Vagina (tissue), 2 donors: ENCODE data around the gene CRLF1. TPM values are rescaled to one million over a fixed set of nuclear protein-coding genes. Genes with fewer than 3 reads are reported as not detected.

Source experiments
- DNase-seq, 2 donors: peaks; one replicate each; pipeline ENCODE4 v3.0.0-alpha.2; 2017; ENCODE audit errors: extremely low spot score in 2 of 2
- H3K27ac ChIP-seq: fragments of 200-600 bp; sonication (generic); one replicate; pipeline ENCODE4 v1.5.1; 2019
- H3K27me3 ChIP-seq: fragments of 200-600 bp; sonication (generic); one replicate; pipeline ENCODE4 v1.5.1; 2019
- H3K36me3 ChIP-seq, 2 donors: fragments of 200-600 bp; sonication (generic); one replicate each; pipeline ENCODE4 v1.5.1; 2017 to 2019
- H3K4me1 ChIP-seq: fragments of 200-600 bp; sonication (generic); one replicate; pipeline ENCODE4 v1.5.1; 2019
- H3K4me3 ChIP-seq, 2 donors: fragments of 200-600 bp; sonication (generic); 1 replicate in 1 of 2; 2 replicates in 1 of 2; pipeline ENCODE4 v1.5.1; 2016 to 2019
- H3K9me3 ChIP-seq: fragments of 200-600 bp; sonication (generic); one replicate; pipeline ENCODE4 v1.5.1; 2019
- POLR2A ChIP-seq, 2 donors: fragments of 450-650 bp; IDR thresholded peaks; one replicate each; pipeline ENCODE4 v1.6.1; 2017; ENCODE audit warnings: antibody characterized with exemption in 2 of 2, mild to moderate bottlenecking in 2 of 2, moderate library complexity in 2 of 2
- POLR2AphosphoS5 ChIP-seq, 2 donors: sonication (generic); formaldehyde crosslinking; IDR thresholded peaks; one replicate each; pipeline ENCODE4 v1.9.0; 2017; ENCODE audit warnings: antibody characterized with exemption in 2 of 2, mild to moderate bottlenecking in 2 of 2, low read depth in 1 of 2; ENCODE audit not compliant: insufficient read depth in 1 of 2
- intact Hi-C: fragments of 100-400 bp; cut with DNase I; formaldehyde crosslinking; loops from one replicate; pipeline ENCODE4 v1.15.1; 2023
- total RNA-seq: library from RNA; depleted of rRNA; stranded (reverse); fragments of >200 nt; gene quantifications from one replicate; pipeline ENCODE4 v1.2.3, GENCODE V29; 2016
- TF ChIP-seq, protein P1 (sequence below), 3 experiments: fragments of 450-650 bp in 2 of 3; fragments of 200-600 bp in 1 of 3; sonication (generic) in 1 of 3; IDR thresholded peaks; one replicate each; pipeline ENCODE4 v1.5.1; 2017 to 2019; ENCODE audit warnings: antibody characterized with exemption in 3 of 3, mild to moderate bottlenecking in 2 of 3, moderate library complexity in 2 of 3

The CRLF1 gene
- total RNA-seq, 1 donor from 2014 or later: 15.2 TPM

DNA sequence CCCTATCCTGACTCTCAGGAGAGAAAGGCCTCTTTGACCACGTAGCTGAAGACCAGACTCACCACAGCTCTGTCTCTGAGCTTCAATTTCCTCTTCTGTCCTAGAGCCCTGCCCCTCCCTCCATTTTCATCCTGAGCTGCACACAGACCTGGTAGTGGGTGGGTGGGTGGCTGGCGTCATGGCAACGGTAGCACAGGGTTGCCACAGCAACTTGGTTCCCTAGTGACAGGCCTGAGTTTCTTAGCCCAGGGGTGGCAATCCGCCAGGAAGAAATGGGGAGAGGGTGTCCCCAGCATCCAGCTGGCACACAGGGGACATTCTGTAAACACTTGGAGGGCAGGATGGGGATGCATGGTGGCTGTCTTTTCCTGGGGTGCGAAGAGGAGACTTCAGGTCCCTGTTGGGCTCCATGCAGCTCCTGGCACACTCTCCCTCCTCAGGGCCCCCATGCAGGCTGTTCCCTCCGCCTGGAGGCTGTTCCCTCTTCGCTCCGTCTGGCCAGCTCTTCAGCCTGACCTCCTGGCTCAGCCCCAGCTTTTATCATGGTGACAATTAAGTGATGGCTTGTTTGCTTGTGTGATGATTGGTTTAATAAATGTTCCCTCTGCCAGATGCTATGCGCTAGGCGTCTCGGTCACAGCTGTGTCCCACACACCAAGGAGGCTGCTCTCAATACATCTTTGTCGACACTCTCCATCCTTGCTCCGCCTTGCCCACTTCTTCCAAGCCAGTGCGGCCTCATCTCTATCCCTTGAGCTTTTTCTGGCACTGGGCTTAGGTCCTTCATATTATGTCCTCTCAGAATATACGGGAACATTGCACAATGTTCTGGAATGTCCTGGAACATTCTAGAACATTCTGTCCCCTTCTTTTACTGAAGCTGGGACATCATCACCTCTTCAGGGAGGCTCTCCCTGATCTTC is 22.8 kb upstream of the CRLF1 start:
- Histone ChIP-seq H3K27me3 (no peaks in the 10 kb centered on the region), H3K36me3 (no peaks in the 10 kb centered on the region), H3K4me3 (no peak overlapping the region), H3K4me1 (no peaks in the 10 kb centered on the region), H3K27ac (no peak overlapping the region), H3K9me3 (no peaks in the 10 kb centered on the region)
- intact Hi-C loops: no loop called here
- no peak for DNase-seq
- TF ChIP-seq POLR2A (IDR thresholded peaks at IDR 0.05) (no peak), POLR2AphosphoS5 (IDR thresholded peaks at IDR 0.05; ENCODE audit: insufficient read depth in 1 of 2, low read depth in 1 of 2) (peak in 1 of 2 donors; percentile 92)

DNA sequence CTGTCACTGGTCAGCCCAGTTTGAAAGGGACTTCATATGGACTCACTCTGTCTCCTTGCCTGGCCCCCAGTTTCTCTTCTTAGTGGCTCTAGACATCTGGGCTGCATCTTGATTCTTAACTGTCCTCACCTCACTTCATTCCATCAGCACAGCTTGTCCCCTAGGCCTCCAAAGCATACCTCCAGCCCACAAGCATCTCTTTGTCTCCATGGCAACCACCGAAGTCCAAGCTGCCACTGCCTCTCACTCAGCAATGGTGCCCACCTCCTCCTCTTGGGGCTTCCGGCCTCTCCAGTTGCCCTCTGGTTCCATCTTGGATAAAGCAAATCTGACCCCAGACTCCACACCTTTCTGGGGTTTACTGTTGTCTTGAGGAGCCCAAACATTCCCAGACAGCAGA is 20.3 kb upstream of the CRLF1 start:
- intact Hi-C loops: no loop called here
- no peaks in the 10 kb centered on the region for H3K4me1 ChIP-seq
- DNase-seq: no peak
- H3K36me3 ChIP-seq: no peaks in the 10 kb centered on the region
- no peak overlapping the region for H3K27ac ChIP-seq
- no peaks in the 10 kb centered on the region for H3K27me3 ChIP-seq
- no peaks in the 10 kb centered on the region for H3K9me3 ChIP-seq
- TF ChIP-seq, protein P1, sequence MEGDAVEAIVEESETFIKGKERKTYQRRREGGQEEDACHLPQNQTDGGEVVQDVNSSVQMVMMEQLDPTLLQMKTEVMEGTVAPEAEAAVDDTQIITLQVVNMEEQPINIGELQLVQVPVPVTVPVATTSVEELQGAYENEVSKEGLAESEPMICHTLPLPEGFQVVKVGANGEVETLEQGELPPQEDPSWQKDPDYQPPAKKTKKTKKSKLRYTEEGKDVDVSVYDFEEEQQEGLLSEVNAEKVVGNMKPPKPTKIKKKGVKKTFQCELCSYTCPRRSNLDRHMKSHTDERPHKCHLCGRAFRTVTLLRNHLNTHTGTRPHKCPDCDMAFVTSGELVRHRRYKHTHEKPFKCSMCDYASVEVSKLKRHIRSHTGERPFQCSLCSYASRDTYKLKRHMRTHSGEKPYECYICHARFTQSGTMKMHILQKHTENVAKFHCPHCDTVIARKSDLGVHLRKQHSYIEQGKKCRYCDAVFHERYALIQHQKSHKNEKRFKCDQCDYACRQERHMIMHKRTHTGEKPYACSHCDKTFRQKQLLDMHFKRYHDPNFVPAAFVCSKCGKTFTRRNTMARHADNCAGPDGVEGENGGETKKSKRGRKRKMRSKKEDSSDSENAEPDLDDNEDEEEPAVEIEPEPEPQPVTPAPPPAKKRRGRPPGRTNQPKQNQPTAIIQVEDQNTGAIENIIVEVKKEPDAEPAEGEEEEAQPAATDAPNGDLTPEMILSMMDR (IDR thresholded peaks at IDR 0.05): no peak
- no peak for TF ChIP-seq POLR2A (IDR thresholded peaks at IDR 0.05)
- no peak for TF ChIP-seq POLR2AphosphoS5 (IDR thresholded peaks at IDR 0.05; ENCODE audit: insufficient read depth in 1 of 2, low read depth in 1 of 2)
- no peak overlapping the region for H3K4me3 ChIP-seq

DNA sequence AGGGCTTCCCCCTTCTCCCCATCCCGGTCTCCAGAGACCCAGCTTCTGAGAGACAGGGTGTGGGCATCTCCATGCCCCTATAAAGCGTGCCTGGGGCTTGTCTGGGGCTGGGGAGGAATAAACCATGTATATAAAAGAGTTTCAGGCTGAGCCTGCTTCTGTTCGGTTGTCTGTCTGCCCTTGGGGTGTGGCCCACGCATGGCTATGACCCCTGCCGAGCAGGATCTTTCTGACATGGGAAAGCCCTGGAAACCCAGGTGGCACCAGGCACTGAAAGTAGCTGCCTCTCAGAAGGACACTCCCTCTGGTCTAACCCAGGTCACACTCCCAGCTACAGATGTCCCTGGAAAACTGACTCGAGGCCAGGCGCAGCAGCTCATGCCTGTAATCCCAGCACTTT is 14.3 kb upstream of the CRLF1 start:
- TF ChIP-seq POLR2A (IDR thresholded peaks at IDR 0.05): no peak
- TF ChIP-seq, protein P1 (IDR thresholded peaks at IDR 0.05): no peak
- Histone ChIP-seq H3K4me3 (no peak overlapping the region), H3K9me3 (no peaks in the 10 kb centered on the region), H3K27me3 (no peaks in the 10 kb centered on the region), H3K36me3 (no peaks in the 10 kb centered on the region), H3K4me1 (no peaks in the 10 kb centered on the region), H3K27ac (no peak overlapping the region)
- no peak for DNase-seq
- intact Hi-C loops: no loop called here

DNA sequence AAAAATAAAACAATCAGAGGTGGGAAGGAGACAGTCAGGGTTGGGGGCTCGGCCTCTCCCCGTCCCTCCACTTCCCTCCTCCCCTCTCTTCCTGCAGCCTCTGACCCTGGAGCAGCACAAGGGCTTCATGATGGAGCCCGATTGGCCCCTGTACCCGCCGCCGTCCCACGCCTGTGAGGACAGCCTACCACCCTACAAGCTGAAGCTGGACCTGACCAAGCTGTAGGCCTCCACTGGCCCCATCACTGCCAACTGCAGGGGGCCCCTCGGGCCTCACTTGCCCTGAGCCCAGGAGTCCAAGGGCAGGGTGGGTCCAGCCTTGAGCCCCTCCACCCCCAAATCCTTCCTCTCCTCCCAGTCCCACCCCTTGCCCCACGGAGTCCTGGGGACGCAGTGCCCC is 13.7 kb upstream of the CRLF1 start:
- Histone ChIP-seq H3K4me3 (no peak overlapping the region), H3K27ac (no peak overlapping the region), H3K27me3 (no peaks in the 10 kb centered on the region), H3K4me1 (no peaks in the 10 kb centered on the region), H3K36me3 (no peaks in the 10 kb centered on the region), H3K9me3 (no peaks in the 10 kb centered on the region)
- TF ChIP-seq, protein P1 (IDR thresholded peaks at IDR 0.05): no peak
- TF ChIP-seq POLR2A (IDR thresholded peaks at IDR 0.05) (no peak), POLR2AphosphoS5 (IDR thresholded peaks at IDR 0.05; ENCODE audit: insufficient read depth in 1 of 2, low read depth in 1 of 2) (no peak)
- no peak for DNase-seq
- intact Hi-C loops: no loop called here

DNA sequence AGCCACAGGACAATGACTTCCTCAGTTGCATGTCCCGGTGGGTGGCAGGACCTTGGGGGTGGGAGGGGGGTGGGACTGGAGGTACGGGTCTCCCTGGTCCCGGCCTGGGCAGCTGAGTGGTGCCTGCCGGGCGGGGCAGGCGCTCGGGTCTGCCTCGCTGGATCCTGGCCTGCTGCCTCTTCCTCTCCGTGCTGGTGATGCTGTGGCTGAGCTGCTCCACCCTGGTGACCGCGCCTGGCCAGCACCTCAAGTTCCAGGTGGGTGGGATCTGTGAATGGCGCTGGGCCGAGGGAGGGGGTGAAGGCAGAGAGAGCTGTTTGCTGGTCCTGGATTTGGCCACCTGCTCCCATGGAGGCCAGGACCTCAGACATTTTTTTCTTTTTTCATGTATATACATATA is 11.6 kb upstream of the CRLF1 start:
- H3K27ac ChIP-seq: no peak overlapping the region
- no peaks in the 10 kb centered on the region for H3K9me3 ChIP-seq
- DNase-seq: no peak
- H3K36me3 ChIP-seq: no peaks in the 10 kb centered on the region
- intact Hi-C loops: no loop called here
- no peak overlapping the region for H3K4me3 ChIP-seq
- H3K4me1 ChIP-seq: peaks cover 1% of the 10 kb centered on the region
- TF ChIP-seq POLR2A (IDR thresholded peaks at IDR 0.05) (no peak), POLR2AphosphoS5 (IDR thresholded peaks at IDR 0.05; ENCODE audit: insufficient read depth in 1 of 2, low read depth in 1 of 2) (no peak)
- TF ChIP-seq, protein P1 (IDR thresholded peaks at IDR 0.05): no peak
- no peaks in the 10 kb centered on the region for H3K27me3 ChIP-seq
